CD1c-positive myeloid dendritic cell (primary cell): Measurements from ENCODE around the gene CRYBG1.
"Not testable (repeated sequence)": the region's sequence is repeated elsewhere in the genome, so short reads cannot be mapped to it uniquely, and the experiment has no call there.

ENCODE experiments used
- DNase-seq: peaks from one replicate; pipeline ENCODE4 v3.0.0-alpha.2; 2016; ENCODE audit errors: extremely low spot score

CRYBG1 gene

GRCh38 chr6:106548926-106549455 is 188.5 kb downstream of the CRYBG1 start:
- not testable (repeated sequence) for DNase-seq

- DNase-seq, result no peak
These were observed 189.0 kb downstream of the CRYBG1 start for GRCh38 chr6:106549521-106549920.

- DNase-seq, result no peak
These were observed 190.6 kb downstream of the CRYBG1 start for GRCh38 chr6:106551155-106551554.

GRCh38 chr6:106553440-106553839 is 192.9 kb downstream of the CRYBG1 start:
- DNase-seq, result no peak

- no peak for DNase-seq
These were observed 195.2 kb downstream of the CRYBG1 start for GRCh38 chr6:106555767-106556166.

- DNase-seq, result peak; percentile 46
These were observed 195.9 kb downstream of the CRYBG1 start for GRCh38 chr6:106556368-106556960.

- DNase-seq, result peak; percentile 34
These were observed 197.3 kb downstream of the CRYBG1 start for GRCh38 chr6:106557837-106558236.

- DNase-seq, result no peak
These were observed 197.8 kb downstream of the CRYBG1 start for GRCh38 chr6:106558364-106558763.

GRCh38 chr6:106559659-106560058 is 199.1 kb downstream of the CRYBG1 start:
- DNase-seq, result not testable (repeated sequence)

- peak; percentile 36 for DNase-seq
These were observed 200.6 kb downstream of the CRYBG1 start for GRCh38 chr6:106560996-106561685.

GRCh38 chr6:106561686-106562405 is 201.3 kb downstream of the CRYBG1 start:
- peak; percentile 55 for DNase-seq

- no peak for DNase-seq
These were observed 203.1 kb downstream of the CRYBG1 start for GRCh38 chr6:106563614-106564013.

- no peak for DNase-seq
These were observed 204.0 kb downstream of the CRYBG1 start for GRCh38 chr6:106564476-106564875.

GRCh38 chr6:106568530-106568929 is 208.0 kb downstream of the CRYBG1 start:
- no peak for DNase-seq

- DNase-seq, result no peak
These were observed 208.9 kb downstream of the CRYBG1 start for GRCh38 chr6:106569428-106569827.

- DNase-seq, result no peak
These were observed 211.9 kb downstream of the CRYBG1 start for GRCh38 chr6:106572436-106572835.

GRCh38 chr6:106572875-106573585 is 212.5 kb downstream of the CRYBG1 start:
- DNase-seq, result peak; percentile 58

GRCh38 chr6:106574741-106575458 is 214.4 kb downstream of the CRYBG1 start:
- peak; percentile 9 for DNase-seq

- DNase-seq, result no peak
These were observed 218.8 kb downstream of the CRYBG1 start for GRCh38 chr6:106579281-106579680.

- DNase-seq, result no peak
These were observed 221.0 kb downstream of the CRYBG1 start for GRCh38 chr6:106581468-106581867.

- DNase-seq, result no peak
These were observed 226.4 kb downstream of the CRYBG1 start for GRCh38 chr6:106586815-106587415.
